HUES48 (cell line): ENCODE measurements around the gene TMA7B.
A peak's percentile ranks its signal among the peaks of the same experiment; 100 is the strongest.
"Not testable (repeated sequence)": the region's sequence is repeated elsewhere in the genome, so short reads cannot be mapped to it uniquely, and the experiment has no call there.

Source experiments
- H3K27ac ChIP-seq: one replicate; pipeline ENCODE4 v1.7.0; 2013; ENCODE audit warnings: low read depth, low read length, inconsistent platforms
- H3K27me3 ChIP-seq: 2 replicates; pipeline ENCODE4 v1.6.1; 2013; ENCODE audit warnings: mild to moderate bottlenecking, low read length; ENCODE audit not compliant: control insufficient read depth, insufficient read depth
- H3K36me3 ChIP-seq: 2 replicates; pipeline ENCODE4 v1.6.1; 2013; ENCODE audit warnings: low read length; ENCODE audit not compliant: control insufficient read depth, insufficient read depth
- H3K4me1 ChIP-seq: 2 replicates; pipeline ENCODE4 v1.6.1; 2013; ENCODE audit warnings: mild to moderate bottlenecking, low read length; ENCODE audit not compliant: control insufficient read depth, insufficient read depth
- H3K4me3 ChIP-seq: 2 replicates; pipeline ENCODE4 v1.5.1; 2013; ENCODE audit warnings: mild to moderate bottlenecking, low read depth, low read length
- H3K9ac ChIP-seq: 2 replicates; pipeline ENCODE4 v1.6.1; 2013; ENCODE audit warnings: mild to moderate bottlenecking, low read depth, low read length, moderate library complexity
- H3K9me3 ChIP-seq: 2 replicates; pipeline ENCODE4 v1.6.1; 2013; ENCODE audit warnings: low read length; ENCODE audit not compliant: control insufficient read depth, insufficient read depth

Gene TMA7B

DNA sequence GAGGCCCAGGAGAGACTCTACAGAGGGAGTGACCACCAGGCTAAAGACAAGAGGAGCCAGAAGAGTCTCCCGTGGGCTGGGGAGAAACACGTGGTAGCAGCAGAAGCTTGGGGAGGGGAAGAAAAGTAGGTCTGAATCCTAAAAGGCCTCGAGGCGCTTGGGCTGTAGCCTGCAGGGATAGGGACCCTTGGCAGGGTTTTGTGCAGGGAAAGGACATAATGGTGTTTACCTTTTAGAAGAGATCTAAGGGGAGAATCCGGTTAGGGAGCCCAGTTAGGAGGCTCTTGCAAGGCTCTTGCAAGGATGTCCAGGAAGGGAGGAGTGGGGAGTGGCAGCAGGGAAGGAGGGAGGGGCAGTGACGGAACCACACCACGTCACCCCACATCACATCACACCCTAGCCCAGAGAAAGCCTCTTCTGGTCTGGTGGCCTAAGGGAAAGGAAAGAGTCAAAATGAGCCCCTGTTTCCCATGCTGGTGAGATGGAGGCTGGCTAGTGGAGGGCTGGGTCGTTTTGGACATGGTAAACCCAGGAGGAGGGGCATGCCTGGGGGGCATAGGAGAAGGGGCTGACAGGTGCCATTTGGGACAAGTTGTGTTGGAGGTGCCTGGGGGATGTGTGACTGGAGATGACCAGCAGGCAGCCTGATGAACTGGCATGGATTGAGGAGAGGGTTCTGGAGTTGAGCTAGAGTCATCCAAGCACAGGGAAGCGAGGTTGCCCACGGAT, 28.4 kb downstream of the TMA7B start:
- Histone ChIP-seq H3K27ac (no peak overlapping the region), H3K4me1 (peaks cover 3% of the 10 kb centered on the region; the same call in 1 of the 2 replicates), H3K27me3 (peaks cover 21% of the 10 kb centered on the region), H3K9ac (no peak overlapping the region), H3K9me3 (no peaks in the 10 kb centered on the region), H3K4me3 (no peak overlapping the region), H3K36me3 (no peaks in the 10 kb centered on the region)

DNA sequence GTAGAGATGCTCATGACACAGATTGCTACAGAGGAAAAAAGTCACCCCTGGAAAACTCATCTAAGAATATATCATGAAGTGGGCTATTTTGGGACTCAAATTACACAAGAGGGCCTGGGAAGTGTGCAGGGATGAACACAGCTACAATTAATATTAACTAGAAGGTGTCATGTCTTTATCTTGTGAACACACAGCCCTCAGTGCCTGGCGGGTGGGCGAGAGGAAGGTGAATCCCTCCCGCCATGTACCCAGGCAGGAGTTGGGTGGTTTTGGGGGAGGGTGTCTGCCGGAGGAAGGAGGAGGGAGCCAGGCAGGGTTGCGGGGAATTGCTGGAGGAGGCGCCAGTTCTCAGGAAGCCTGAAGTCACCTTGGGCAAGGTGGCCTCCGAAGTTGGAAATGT, 29.4 kb downstream of the TMA7B start:
- peaks cover 30% of the 10 kb centered on the region for H3K27me3 ChIP-seq
- no peak overlapping the region for H3K27ac ChIP-seq
- H3K36me3 ChIP-seq: no peaks in the 10 kb centered on the region
- H3K4me1 ChIP-seq: peaks cover 3% of the 10 kb centered on the region; the same call in 1 of the 2 replicates
- H3K9me3 ChIP-seq: no peaks in the 10 kb centered on the region
- H3K9ac ChIP-seq: no peak overlapping the region
- no peak overlapping the region for H3K4me3 ChIP-seq

DNA sequence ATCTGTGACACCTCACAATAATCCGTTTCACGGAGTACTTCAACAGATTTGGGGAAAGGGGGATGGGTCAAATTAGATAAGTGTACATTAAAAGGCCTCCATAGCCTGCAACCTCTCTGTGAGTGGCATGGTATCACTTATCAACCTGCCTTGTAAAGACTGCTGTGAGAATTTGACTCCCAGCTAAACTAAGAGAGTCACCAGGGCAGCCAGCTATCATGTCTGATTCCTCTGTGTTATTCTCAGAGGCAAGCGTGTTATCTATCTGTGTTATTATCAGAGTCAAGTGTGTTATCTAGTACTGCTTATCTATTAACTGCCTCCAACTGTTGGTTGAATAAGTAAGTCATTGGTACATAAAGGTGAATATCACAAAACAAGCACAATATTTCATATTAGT, 30.5 kb downstream of the TMA7B start:
- H3K4me3 ChIP-seq: no peak overlapping the region
- peaks cover 4% of the 10 kb centered on the region for H3K4me1 ChIP-seq
- no peak overlapping the region for H3K9ac ChIP-seq
- H3K36me3 ChIP-seq: no peaks in the 10 kb centered on the region
- H3K9me3 ChIP-seq: no peaks in the 10 kb centered on the region
- no peak overlapping the region for H3K27ac ChIP-seq
- H3K27me3 ChIP-seq: peaks cover 30% of the 10 kb centered on the region

DNA sequence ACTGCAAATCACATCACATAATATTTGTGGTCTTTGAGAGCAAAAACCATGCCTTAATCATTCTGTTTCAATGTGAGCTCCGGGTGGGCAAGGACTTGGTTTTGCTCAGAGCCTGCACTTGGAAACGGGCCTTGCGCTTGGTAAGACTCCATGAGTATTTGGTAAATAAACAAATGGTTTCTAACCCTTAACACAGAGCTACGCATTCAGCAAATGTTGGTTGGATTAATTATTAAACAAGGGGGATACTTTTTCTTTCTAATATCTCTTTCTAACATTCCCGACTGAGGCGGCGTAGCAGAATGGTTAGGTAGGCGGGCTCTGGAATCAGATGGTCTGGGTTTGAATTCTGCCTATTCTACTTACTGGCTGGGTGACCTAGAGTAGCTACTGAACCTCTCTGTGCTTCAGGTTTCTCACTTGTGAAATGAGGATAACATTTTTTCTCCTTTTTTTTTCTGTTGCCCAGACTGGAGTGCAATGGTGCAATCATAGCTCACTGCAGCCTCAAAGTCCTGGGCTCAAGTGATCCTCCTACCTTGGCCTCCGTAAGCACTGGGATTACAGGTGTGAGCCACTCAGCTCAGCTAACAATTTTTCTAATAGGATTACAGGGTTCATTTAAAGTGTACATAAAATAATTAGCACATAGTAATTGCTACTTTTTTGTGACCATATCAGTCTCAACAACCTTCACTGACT, 31.1 kb downstream of the TMA7B start:
- H3K9ac ChIP-seq: no peak overlapping the region
- no peaks in the 10 kb centered on the region for H3K9me3 ChIP-seq
- H3K4me1 ChIP-seq: peaks cover 10% of the 10 kb centered on the region
- no peaks in the 10 kb centered on the region for H3K36me3 ChIP-seq
- peaks cover 30% of the 10 kb centered on the region for H3K27me3 ChIP-seq
- no peak overlapping the region for H3K27ac ChIP-seq
- H3K4me3 ChIP-seq: no peak overlapping the region

DNA sequence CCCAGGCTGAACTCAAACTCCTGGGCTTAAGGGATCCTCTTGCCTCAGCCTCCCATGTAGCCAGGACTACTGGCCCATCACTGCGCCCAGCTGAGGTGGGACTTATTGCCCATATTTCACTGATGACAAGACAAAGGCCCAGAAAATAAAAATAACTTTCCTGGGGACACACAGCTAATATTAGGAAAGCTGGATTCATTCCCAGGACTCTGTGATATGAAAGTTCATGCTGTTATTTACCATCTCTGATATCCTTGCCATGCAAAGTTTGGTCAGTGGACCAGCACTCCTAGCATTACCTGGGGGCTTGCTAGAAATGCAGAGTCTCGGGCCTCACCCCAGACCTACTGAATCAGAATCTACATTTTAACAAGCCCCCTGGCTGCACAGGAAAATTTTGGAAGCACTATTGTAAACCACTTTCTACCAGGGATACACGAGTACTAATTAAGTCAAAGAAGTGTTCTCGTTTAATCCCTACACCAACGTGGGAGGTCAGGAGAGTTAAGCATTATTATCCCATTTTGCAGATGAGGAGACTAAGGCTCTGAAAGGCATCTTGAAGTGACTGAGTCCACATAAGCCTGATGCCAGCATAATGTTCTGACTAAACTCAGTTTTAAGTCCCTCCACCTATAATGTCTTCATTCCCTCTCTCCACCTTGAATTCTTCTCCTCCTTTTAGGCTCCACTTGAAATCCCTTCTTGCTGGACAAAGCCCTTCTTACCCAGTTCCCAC, 32.1 kb downstream of the TMA7B start:
- Histone ChIP-seq H3K27me3 (peaks cover 30% of the 10 kb centered on the region), H3K9ac (no peak overlapping the region), H3K9me3 (no peaks in the 10 kb centered on the region), H3K4me1 (peaks cover 20% of the 10 kb centered on the region), H3K27ac (no peak overlapping the region), H3K36me3 (no peaks in the 10 kb centered on the region), H3K4me3 (no peak overlapping the region)

DNA sequence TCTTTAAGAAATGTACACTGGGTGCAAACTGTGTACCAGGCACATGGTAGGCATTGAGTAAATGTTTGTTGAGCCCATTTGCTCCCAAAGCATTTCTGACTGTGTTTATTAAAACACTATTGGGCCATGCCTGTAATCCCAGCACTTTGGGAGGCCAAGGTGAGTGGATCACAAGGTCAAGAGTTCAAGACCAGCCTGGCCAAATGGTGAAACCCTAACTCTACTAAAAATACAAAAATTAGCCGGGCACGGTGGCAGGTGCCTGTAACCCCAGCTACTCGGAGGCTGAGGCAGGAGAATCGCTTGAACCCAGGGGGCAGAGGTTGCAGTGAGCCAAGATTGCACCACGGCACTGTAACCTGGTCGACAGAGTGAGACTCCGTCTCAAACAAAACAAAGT, 32.7 kb downstream of the TMA7B start:
- not testable (repeated sequence) for H3K36me3 ChIP-seq, H3K9me3 ChIP-seq, H3K27ac ChIP-seq, H3K4me3 ChIP-seq, H3K9ac ChIP-seq
- H3K27me3 ChIP-seq: peaks cover 30% of the 10 kb centered on the region
- peaks cover 26% of the 10 kb centered on the region for H3K4me1 ChIP-seq

DNA sequence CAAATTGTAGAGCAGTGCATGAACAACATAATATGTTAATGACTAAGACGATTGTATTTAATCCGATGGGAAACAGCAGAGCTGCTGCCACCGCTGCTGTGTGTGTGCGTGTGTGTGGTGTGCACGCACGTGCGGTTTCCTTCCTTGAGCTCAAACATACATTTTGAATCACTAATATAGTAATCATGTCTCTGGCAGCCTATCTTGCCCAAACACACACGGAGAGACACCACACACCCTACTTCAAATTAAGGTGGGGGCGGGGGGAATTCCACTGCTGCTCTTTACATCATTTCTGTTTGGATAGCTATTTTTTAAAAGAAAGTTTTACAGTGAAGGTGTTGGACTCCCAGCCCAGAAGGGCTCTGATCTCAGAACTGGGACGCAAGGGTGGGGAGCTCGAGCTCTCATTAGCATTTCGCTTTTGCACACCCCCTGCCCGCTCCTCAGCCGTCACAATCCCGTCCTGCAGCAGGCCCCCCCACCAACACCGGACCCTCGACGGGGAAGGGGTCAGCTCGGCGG, 33.9 kb downstream of the TMA7B start:
- no peak overlapping the region for H3K27ac ChIP-seq
- H3K4me1 ChIP-seq: peaks cover 37% of the 10 kb centered on the region
- peaks cover under 1% of the 10 kb centered on the region for H3K36me3 ChIP-seq
- H3K9ac ChIP-seq: peak overlapping the region; percentile 24; the same call in 1 of the 2 replicates
- peaks cover 25% of the 10 kb centered on the region for H3K27me3 ChIP-seq
- H3K4me3 ChIP-seq: peak overlapping the region; percentile 50; the same call in 1 of the 2 replicates
- no peaks in the 10 kb centered on the region for H3K9me3 ChIP-seq

DNA sequence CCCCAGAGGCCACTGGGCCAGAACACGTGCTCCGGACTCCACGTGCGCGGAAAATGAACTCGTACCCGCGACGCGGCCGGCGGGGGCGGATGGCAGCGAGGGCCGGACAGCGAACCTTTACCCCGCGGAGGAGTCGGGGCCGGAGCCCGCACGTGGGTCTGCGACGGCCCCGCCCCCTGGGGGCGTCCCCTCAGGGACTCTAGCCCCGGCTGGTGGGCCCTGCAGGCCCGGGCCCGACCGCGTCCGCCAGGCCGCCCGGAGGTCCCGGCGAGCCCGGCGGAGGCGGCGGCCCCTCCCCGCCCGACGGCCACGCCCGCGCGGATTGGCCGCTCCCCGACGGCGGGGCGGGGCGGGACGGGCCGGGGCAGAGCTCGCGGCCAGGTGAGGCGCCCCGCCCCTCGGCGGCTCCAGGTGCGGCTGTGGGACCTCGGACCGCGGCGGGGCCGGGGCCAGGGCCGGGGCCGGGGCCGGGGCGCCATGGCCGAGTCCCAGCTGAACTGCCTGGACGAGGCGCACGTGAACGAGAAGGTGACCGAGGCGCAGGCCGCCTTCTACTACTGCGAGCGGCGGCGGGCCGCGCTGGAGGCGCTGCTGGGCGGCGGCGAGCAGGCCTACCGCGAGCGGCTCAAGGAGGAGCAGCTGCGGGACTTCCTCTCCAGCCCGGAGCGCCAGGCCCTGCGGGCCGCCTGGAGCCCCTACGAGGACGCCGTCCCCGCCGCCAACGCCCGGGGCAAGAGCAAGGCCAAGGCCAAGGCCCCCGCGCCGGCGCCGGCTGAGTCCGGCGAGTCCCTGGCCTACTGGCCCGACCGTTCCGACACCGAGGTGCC, 34.6 kb downstream of the TMA7B start, which contains the start of gene FAM83F:
TSS of gene FAM83F (plus strand) at position 389 of the 827 bp plus-strand sequence. CDS start at position 478, 89 bp downstream.
- Histone ChIP-seq H3K9ac (peak within 1 kb of the TSS; percentile 41; the same call in 1 of the 2 replicates), H3K9me3 (no peaks in the 10 kb centered on the region), H3K36me3 (peaks cover 7% of the 10 kb centered on the region), H3K4me1 (peaks cover 43% of the 10 kb centered on the region), H3K27me3 (peaks cover 21% of the 10 kb centered on the region), H3K27ac (peak within 1 kb of the TSS; percentile 32), H3K4me3 (peak within 1 kb of the TSS; percentile 70)

DNA sequence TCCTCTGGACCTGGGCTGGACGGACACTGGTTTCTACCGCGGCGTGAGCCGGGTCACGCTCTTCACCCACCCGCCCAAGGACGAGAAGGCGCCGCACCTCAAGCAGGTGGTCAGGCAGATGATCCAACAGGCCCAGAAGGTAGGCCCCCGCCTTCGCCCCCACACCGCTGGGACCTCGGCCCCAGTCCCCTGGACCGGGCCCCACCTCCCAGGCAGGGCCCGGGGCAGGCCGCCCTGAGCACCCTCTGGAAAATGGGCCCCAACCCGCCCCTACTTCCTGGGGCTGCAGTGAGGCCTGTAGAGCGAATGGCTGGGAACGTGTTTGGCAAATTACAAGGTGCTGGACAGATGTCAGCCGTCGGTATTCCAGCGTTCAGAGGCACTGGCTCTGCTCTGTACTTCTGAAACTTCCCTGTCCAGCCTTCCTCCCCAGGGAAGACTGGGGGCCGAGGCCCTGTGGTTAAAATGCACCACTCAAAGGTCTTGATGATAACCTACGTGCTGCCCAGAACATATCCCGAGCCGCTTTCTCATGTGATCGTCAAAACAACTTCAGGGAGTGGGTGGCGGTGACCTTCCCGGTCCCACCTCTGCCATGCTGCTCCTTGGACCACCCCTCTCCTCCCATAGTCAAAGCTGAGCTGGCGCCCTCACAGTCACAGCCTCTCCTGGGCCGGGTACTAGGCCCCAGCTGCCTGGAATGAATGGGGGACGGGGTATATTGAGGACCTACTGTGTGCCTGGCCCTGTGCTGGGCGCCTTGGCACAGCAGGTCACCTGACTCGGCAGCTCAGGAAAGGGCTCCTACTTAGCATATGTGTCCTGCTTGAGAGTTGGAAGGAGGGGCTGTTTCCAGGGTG, 35.4 kb downstream of the TMA7B start:
- Histone ChIP-seq H3K27me3 (peaks cover 21% of the 10 kb centered on the region), H3K9me3 (no peaks in the 10 kb centered on the region), H3K4me3 (peak overlapping the region; percentile 70), H3K36me3 (peaks cover 9% of the 10 kb centered on the region), H3K27ac (peak overlapping the region; percentile 32), H3K9ac (peak overlapping the region; percentile 41; the same call in 1 of the 2 replicates), H3K4me1 (peaks cover 44% of the 10 kb centered on the region)
